B cell (primary cell): ENCODE measurements around the gene RTN4. TPM values are rescaled to one million over a fixed set of nuclear protein-coding genes. Genes with fewer than 3 reads are reported as not detected.
"Not testable (repeated sequence)": the region's sequence is repeated elsewhere in the genome, so short reads cannot be mapped to it uniquely, and the experiment has no call there.

ENCODE experiments used
- ATAC-seq: fragments of 200-7000 bp; cut with Tn5 transposase; one replicate; pipeline ENCODE4 v1.10.0; 2021; ENCODE audit warnings: low read depth, mild to moderate bottlenecking, moderate number of reproducible peaks, moderate library complexity
- CTCF ChIA-PET: fragments of 350-600 bp; sonication (Branson Sonifier 250); formaldehyde crosslinking; loops from one replicate; lab custom pipeline; 2021; ENCODE audit warnings: antibody characterized with exemption, inconsistent platforms; lab: Charles Lee
- POLR2A ChIA-PET: fragments of 350-600 bp; sonication (Branson Sonifier 250); formaldehyde crosslinking; loops from one replicate; lab custom pipeline; 2021; ENCODE audit warnings: antibody characterized with exemption; lab: Charles Lee
- DNase-seq: peaks from one replicate; pipeline ENCODE4 v3.0.0; 2013
- H2AFZ ChIP-seq: 2 replicates; pipeline ENCODE4 v1.6.1; 2012; ENCODE audit warnings: mild to moderate bottlenecking, low read depth, low read length; ENCODE audit not compliant: insufficient read depth, poor library complexity, severe bottlenecking
- H3K27ac ChIP-seq, 2 donors: 1 replicate in 1 of 2; 2 replicates in 1 of 2; pipeline ENCODE4 v1.5.1; 2012 to 2013; ENCODE audit warnings: low read length in 2 of 2, mild to moderate bottlenecking in 2 of 2, moderate library complexity in 1 of 2
- H3K27me3 ChIP-seq, 4 experiments: fragments of 200-600 bp in 1 of 4; sonication (generic) in 1 of 4; replicated peaks in 1 of 4; 1 replicate in 2 of 4; 2 replicates in 2 of 4; pipeline versions ENCODE4 v1.6.1 to v1.7.0; 2013 to 2016; ENCODE audit warnings: low read length in 3 of 4, mild to moderate bottlenecking in 2 of 4, mixed read lengths in 1 of 4, moderate library complexity in 1 of 4; ENCODE audit not compliant: insufficient read depth in 4 of 4, control insufficient read depth in 3 of 4; ENCODE audit errors: control extremely low read depth in 1 of 4
- H3K36me3 ChIP-seq, 2 experiments: replicated peaks in 1 of 2; 1 replicate in 1 of 2; 2 replicates in 1 of 2; pipeline versions ENCODE4 v1.6.1 to v1.7.1; 2013; ENCODE audit warnings: low read length in 1 of 2; ENCODE audit not compliant: insufficient read depth in 2 of 2, control insufficient read depth in 1 of 2; ENCODE audit errors: control extremely low read depth in 1 of 2, extremely low read depth in 1 of 2
- H3K4me1 ChIP-seq, 2 donors: fragments of 200-600 bp in 1 of 2; sonication (generic) in 1 of 2; 1 replicate in 1 of 2; 2 replicates in 1 of 2; pipeline versions ENCODE4 v1.5.1 to v1.6.1; 2013 to 2017; ENCODE audit warnings: low read length in 2 of 2; ENCODE audit not compliant: control insufficient read depth in 2 of 2, insufficient read depth in 2 of 2
- H3K4me2 ChIP-seq: replicated peaks from 2 replicates; pipeline ENCODE3; 2012; ENCODE audit warnings: mild to moderate bottlenecking, low read depth, low read length; ENCODE audit not compliant: poor library complexity, severe bottlenecking
- H3K4me3 ChIP-seq, 5 experiments: fragments of 200-600 bp in 1 of 5; sonication (generic) in 1 of 5; 1 replicate in 3 of 5; 2 replicates in 2 of 5; pipeline versions ENCODE4 v1.5.1 to v1.7.0; 2011 to 2016; ENCODE audit warnings: low read length in 4 of 5, mild to moderate bottlenecking in 4 of 5, low read depth in 2 of 5, control low read depth in 1 of 5, moderate library complexity in 1 of 5; ENCODE audit not compliant: insufficient read depth in 1 of 5; ENCODE audit errors: control extremely low read depth in 1 of 5, extremely low read depth in 1 of 5
- H3K79me2 ChIP-seq: fragments of 200-600 bp; sonication (generic); one replicate; pipeline ENCODE4 v1.6.0; 2016; ENCODE audit warnings: low read length; ENCODE audit not compliant: control insufficient read depth, insufficient read depth
- H3K9ac ChIP-seq: fragments of 200-600 bp; sonication (generic); 2 replicates; pipeline ENCODE4 v1.6.1; 2017; ENCODE audit warnings: mild to moderate bottlenecking, low read length, moderate library complexity
- H3K9me3 ChIP-seq, 3 donors: one replicate each; pipeline versions ENCODE4 v1.6.1 to v1.7.1; 2013; ENCODE audit warnings: low read length in 2 of 3; ENCODE audit not compliant: control insufficient read depth in 2 of 3, insufficient read depth in 1 of 3; ENCODE audit errors: control extremely low read depth in 1 of 3
- H4K20me1 ChIP-seq: 2 replicates; pipeline ENCODE4 v1.6.0; 2012; ENCODE audit warnings: mild to moderate bottlenecking, low read length; ENCODE audit not compliant: insufficient read depth, control insufficient read depth, poor library complexity, severe bottlenecking
- H3K27ac Mint-ChIP-seq: one replicate; pipeline ENCODE4 v1.8.0; 2021; ENCODE audit warnings: mixed read lengths
- H3K27me3 Mint-ChIP-seq: one replicate; pipeline ENCODE4 v1.8.0; 2021; ENCODE audit warnings: mixed read lengths
- H3K4me1 Mint-ChIP-seq: one replicate; pipeline ENCODE4 v1.8.0; 2021; ENCODE audit warnings: mixed read lengths
- H3K4me3 Mint-ChIP-seq: one replicate; pipeline ENCODE4 v1.8.0; 2021; ENCODE audit warnings: mixed read lengths
- H3K9me3 Mint-ChIP-seq: one replicate; pipeline ENCODE4 v1.8.0; 2022; ENCODE audit warnings: mixed read lengths; ENCODE audit not compliant: insufficient read depth
- CTCF ChIP-seq: fragments of 200-600 bp; IDR thresholded peaks from one replicate; pipeline ENCODE4 v1.8.0; 2022; ENCODE audit warnings: antibody characterized with exemption, mild to moderate bottlenecking
- EZH2 ChIP-seq: IDR thresholded peaks from 2 replicates; pipeline ENCODE4 v1.6.1; 2012; ENCODE audit warnings: borderline replicate concordance, low read depth, mild to moderate bottlenecking, moderate library complexity, low read length; ENCODE audit not compliant: insufficient read depth, poor library complexity, severe bottlenecking
- WGBS: methylation state at CpG from one replicate; pipeline ENCODE4 v1.1.5; 2013; ENCODE audit warnings: missing lambda C conversion rate; ENCODE audit not compliant: insufficient coverage; 5-methylcytosine and 5-hydroxymethylcytosine counted together
- intact Hi-C: fragments of 100-400 bp; cut with micrococcal nuclease; formaldehyde crosslinking; loops from one replicate; pipeline ENCODE4 v1.10.0; 2022
- polyA plus RNA-seq: library from polyadenylated mRNA; depleted of rRNA; stranded (reverse); fragments of >200 nt; gene quantifications from 2 replicates; pipeline ENCODE4 v1.2.3, GENCODE V29; 2012
- total RNA-seq, 2 donors: library from RNA; stranded (reverse); fragments of 120-200 nt in 1 of 2; gene quantifications; 1 replicate in 1 of 2; 2 replicates in 1 of 2; pipeline versions ENCODE4 v1.2.3 to v1.2.4, GENCODE V29; 2013 to 2022

Gene RTN4
- total and polyA plus RNA-seq, 2 donors (not counting 1 experiment from before 2014, with no cell fraction given) = 30.8 to 65.9 TPM

DNA sequence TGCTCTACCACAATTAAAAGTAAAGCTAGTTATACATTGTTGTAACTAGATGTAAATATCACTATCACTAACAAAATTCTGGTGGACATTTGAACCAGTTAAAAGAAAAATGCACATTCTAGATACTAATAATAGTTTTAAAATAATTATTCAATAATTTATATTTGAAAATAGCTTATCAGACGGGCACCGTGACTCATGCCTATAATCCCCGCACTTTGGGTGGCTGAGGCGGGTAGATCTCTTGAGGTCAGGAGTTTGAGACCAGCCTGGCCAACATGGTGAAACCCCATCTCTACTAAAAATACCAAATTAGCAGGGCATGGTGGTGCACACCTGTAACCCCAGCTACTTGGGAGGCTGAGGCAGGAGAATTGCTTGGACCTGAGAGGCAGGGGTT lies 3.0 kb upstream of the RTN4 start:
- H3K27me3 Mint-ChIP-seq, H3K36me3 ChIP-seq, H2AFZ ChIP-seq, H3K9me3 Mint-ChIP-seq, H3K27me3 ChIP-seq, H3K9ac ChIP-seq, H4K20me1 ChIP-seq, H3K9me3 ChIP-seq, H3K4me2 ChIP-seq, H3K4me3 ChIP-seq, ATAC-seq, POLR2A ChIA-PET, DNase-seq, H3K4me3 Mint-ChIP-seq: not testable (repeated sequence)
- CTCF ChIA-PET = interaction anchor here (0.7 to 0.8 kb wide), 3 partner anchors 14 to 116 kb away, joined by 3 to 4 read pairs (median 3); no protein-coding TSS in a partner anchor
- H3K4me1 Mint-ChIP-seq = peaks cover 55% of the 10 kb centered on the region
- Histone ChIP-seq H3K79me2 (peaks cover 23% of the 10 kb centered on the region), H3K4me1 (peaks cover 35 to 51% of the 10 kb centered on the region in 2 donors), H3K27ac (peak overlapping the region in 1 of 2 donors; percentile 66)
- no CpG with 5 or more reads among the region's 4 CpGs for WGBS
- intact Hi-C loops = loop anchor here (5.0 kb wide), 6 partner anchors 99 to 951 kb away; partner anchors contain the start of gene CCDC88A
- peak overlapping the region; percentile 91 for H3K27ac Mint-ChIP-seq

DNA sequence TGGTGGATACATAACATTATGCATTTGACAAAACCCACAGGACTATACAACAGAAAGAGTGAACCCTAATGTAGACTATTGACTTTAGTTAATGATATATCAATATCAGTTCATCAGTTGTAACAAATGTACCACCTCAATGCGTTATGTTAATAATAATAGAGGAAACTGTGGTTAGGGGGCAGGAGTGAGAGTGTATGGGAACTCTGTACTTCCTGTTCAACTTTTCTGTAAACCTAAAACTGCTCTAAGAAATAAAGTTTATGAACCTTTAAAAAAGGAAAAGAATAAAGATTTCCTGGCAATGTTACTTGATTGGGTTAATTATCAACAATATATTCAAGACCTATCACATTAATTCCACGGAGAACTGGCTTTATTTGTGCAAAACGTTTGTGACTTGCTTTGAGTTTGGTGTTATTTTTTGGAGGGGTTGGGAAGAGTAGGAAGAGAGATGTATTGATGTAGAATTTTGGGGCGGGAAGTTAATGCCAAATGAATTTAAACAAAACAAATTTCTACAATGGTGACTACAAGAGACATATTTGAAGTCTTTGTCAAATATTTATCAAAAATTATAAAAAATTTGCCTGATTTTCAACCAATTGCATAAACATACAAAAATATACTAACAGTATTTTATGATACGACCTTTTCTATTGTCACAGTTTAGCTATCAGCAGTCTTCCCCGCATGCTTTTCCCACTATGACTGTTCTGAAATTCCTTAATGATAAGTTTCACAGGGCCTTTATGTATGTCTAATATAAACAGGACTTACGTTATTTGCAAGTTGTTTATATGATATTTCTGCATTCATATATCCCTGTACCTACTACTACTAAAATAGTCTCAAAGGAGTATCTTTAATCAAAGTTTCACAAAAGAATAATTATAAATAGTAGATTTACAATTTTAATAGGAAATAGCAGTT lies 2.1 kb upstream of the RTN4 start:
- WGBS = no CpG with 5 or more reads among the region's 7 CpGs
- peak overlapping the region; percentile 32 for H3K9ac ChIP-seq

More for the DNA sequence above, 2.1 kb upstream of the RTN4 start:
- DNase-seq (peak; percentile 59), ATAC-seq (no peak)
- peak overlapping the region; percentile 26 to 39 for H3K27ac ChIP-seq
- no peak overlapping the region for H2AFZ ChIP-seq
- H3K4me3 ChIP-seq = peak overlapping the region in 3 of 5 experiments; percentile 21 to 95 (median 42)
- ChIA-PET POLR2A (interaction anchor here (0.5 kb wide), 1 partner anchor 45 kb away, joined by 5 read pairs; no protein-coding TSS in a partner anchor), CTCF (interaction anchor here (0.7 kb wide), 1 partner anchor 15 kb away, joined by 3 read pairs; no protein-coding TSS in a partner anchor)
- H3K27me3 ChIP-seq = no peaks in the 10 kb centered on the region
- Mint-ChIP-seq H3K4me1 (peaks cover 62% of the 10 kb centered on the region), H3K4me3 (peak overlapping the region; percentile 38), H3K27me3 (no peaks in the 10 kb centered on the region), H3K9me3 (no peaks in the 10 kb centered on the region), H3K27ac (peak overlapping the region; percentile 69)
- peak overlapping the region; percentile 84 for H3K4me2 ChIP-seq
- H4K20me1 ChIP-seq = peaks cover 5% of the 10 kb centered on the region
- peaks cover 30% of the 10 kb centered on the region for H3K79me2 ChIP-seq
- no peaks in the 10 kb centered on the region for H3K9me3 ChIP-seq
- no peak for TF ChIP-seq EZH2
- no peak for TF ChIP-seq CTCF
- H3K4me1 ChIP-seq = peaks cover 43 to 58% of the 10 kb centered on the region in 2 donors
- intact Hi-C loops = loop anchor here (5.0 kb wide), 6 partner anchors 100 to 950 kb away; partner anchors contain the start of gene CCDC88A
- no peaks in the 10 kb centered on the region for H3K36me3 ChIP-seq
